GM12865 (cell line): Measurements from ENCODE around the gene SLC10A3.

Experiments used
- DNase-seq: peaks from one replicate; pipeline ENCODE4 v3.0.0; 2010; ENCODE audit warnings: low read depth
- H3K4me3 ChIP-seq: 2 replicates; pipeline ENCODE4 v1.5.1; 2011; ENCODE audit warnings: mild to moderate bottlenecking, low read depth, low read length, control low read depth
- CTCF ChIP-seq: IDR thresholded peaks from 2 replicates; pipeline ENCODE4 v1.5.1; 2011; ENCODE audit warnings: low read length, control low read depth, low read depth, inconsistent platforms; ENCODE audit not compliant: insufficient read depth; ENCODE audit errors: missing control alignments

Gene SLC10A3

GRCh38 chrX:154476821-154477220 lies 13.6 kb downstream of the SLC10A3 start:
- no peak overlapping the region for H3K4me3 ChIP-seq
- DNase-seq: no peak
- TF ChIP-seq CTCF: no peak

- no peak for DNase-seq
- no peak for TF ChIP-seq CTCF
- H3K4me3 ChIP-seq: no peak overlapping the region
These were observed 16.7 kb downstream of the SLC10A3 start for GRCh38 chrX:154473683-154474082.

- DNase-seq: no peak
- TF ChIP-seq CTCF: no peak
- H3K4me3 ChIP-seq: no peak overlapping the region
These were observed 17.5 kb downstream of the SLC10A3 start for GRCh38 chrX:154472685-154473632.

- no peak overlapping the region for H3K4me3 ChIP-seq
- TF ChIP-seq CTCF: no peak
- DNase-seq: no peak
These were observed 18.4 kb downstream of the SLC10A3 start for GRCh38 chrX:154471839-154472684.

- DNase-seq: no peak
- H3K4me3 ChIP-seq: no peak overlapping the region
These were observed 19.4 kb downstream of the SLC10A3 start for GRCh38 chrX:154470914-154471568.

More at GRCh38 chrX:154470914-154471568, 19.4 kb downstream of the SLC10A3 start:
- TF ChIP-seq CTCF: no peak
